ENCODE results near the gene SLC16A10. TPM values are rescaled to one million over a fixed set of nuclear protein-coding genes. Genes with fewer than 3 reads are reported as not detected.
"Not testable (repeated sequence)": the region's sequence is repeated elsewhere in the genome, so short reads cannot be mapped to it uniquely, and the experiment has no call there.

Gene SLC16A10
- 1 to 10 TPM in 5 of 8 experiments, under 1 TPM in 3; 0.20 to 8.5 (median 4.1) TPM for total RNA-seq

- in situ Hi-C loops (cut with MboI; ENCODE audit: low pct_unique_long_range_greater_than_20kb in 2 of 9, low sequenced_read_pairs in 9 of 9, unreplicated experiment in 9 of 9), result no loop called here
- WGBS, 10 experiments, result 0 to 18% (median 0%) methylated on average over 1 to 8 of the region's 86 CpGs; no CpG with 5 or more reads in 3 of the 10 experiments
These were observed at the start of gene SLC16A10 for GRCh38 chr6:111087106-111087835. TSS of gene SLC16A10 (plus strand) at chr6:111087503. CDS start at chr6:111087753, 250 bp downstream.

GRCh38 chr6:111038534-111039252 lies 48.6 kb upstream of the SLC16A10 start:
- no peaks in the 10 kb centered on the region for H3K4me1 ChIP-seq (replicated peaks in 1 of 2)
- in situ Hi-C loops (cut with MboI; ENCODE audit: low pct_unique_long_range_greater_than_20kb in 2 of 9, low sequenced_read_pairs in 9 of 9, unreplicated experiment in 9 of 9), result loop anchor here in 1 of 9 experiments (25.0 kb wide), 1 partner anchor 999 kb away; no protein-coding TSS in a partner anchor
- ATAC-seq (replicated peaks in 6 of 8), result no peak
- WGBS, 10 experiments, result 37 to 100% (median 87%) methylated on average over 1 to 5 of the region's 6 CpGs; no CpG with 5 or more reads in 1 of the 10 experiments
- no peak overlapping the region for H3K27ac ChIP-seq
- no peak overlapping the region for H3K4me3 ChIP-seq

More at GRCh38 chr6:111087106-111087835, at the start of gene SLC16A10:
- peaks cover 5 to 10% of the 10 kb centered on the region in 2 donors for H3K4me1 ChIP-seq (replicated peaks in 1 of 2)
- H3K4me3 ChIP-seq, result peak within 1 kb of the TSS; percentile 54 to 74 (median 63)
- peak within 1 kb of the TSS in 1 of 2 donors; percentile 5 for H3K27ac ChIP-seq
- peak; percentile 83 to 94 (median 91) for ATAC-seq (replicated peaks in 6 of 8)

GRCh38 chr6:111041917-111042316 lies 45.4 kb upstream of the SLC16A10 start:
- no peak overlapping the region for H3K4me3 ChIP-seq
- WGBS, 10 experiments, result 69 to 100% (median 85%) methylated on average over 2 to 4 of the region's 4 CpGs
- no peak for ATAC-seq (replicated peaks in 6 of 8)
- no peaks in the 10 kb centered on the region for H3K4me1 ChIP-seq (replicated peaks in 1 of 2)
- in situ Hi-C loops (cut with MboI; ENCODE audit: low pct_unique_long_range_greater_than_20kb in 2 of 9, low sequenced_read_pairs in 9 of 9, unreplicated experiment in 9 of 9), result loop anchor here in 1 of 9 experiments (25.0 kb wide), 1 partner anchor 995 kb away; no protein-coding TSS in a partner anchor
- H3K27ac ChIP-seq, result no peak overlapping the region

- no peaks in the 10 kb centered on the region for H3K4me1 ChIP-seq (replicated peaks in 1 of 2)
- no peak for ATAC-seq (replicated peaks in 6 of 8)
- H3K4me3 ChIP-seq, result no peak overlapping the region
- 60 to 100% (median 93%) methylated on average over 1 to 7 of the region's 8 CpGs; no CpG with 5 or more reads in 1 of the 10 experiments for WGBS, 10 experiments
- H3K27ac ChIP-seq, result no peak overlapping the region
- in situ Hi-C loops (cut with MboI; ENCODE audit: low pct_unique_long_range_greater_than_20kb in 2 of 9, low sequenced_read_pairs in 9 of 9, unreplicated experiment in 9 of 9), result loop anchor here in 1 of 9 experiments (25.0 kb wide), 1 partner anchor 990 kb away; no protein-coding TSS in a partner anchor
These were observed 40.1 kb upstream of the SLC16A10 start for GRCh38 chr6:111047244-111047643.

- Histone ChIP-seq H3K4me1 (replicated peaks in 1 of 2) (no peaks in the 10 kb centered on the region), H3K27ac (no peak overlapping the region), H3K4me3 (no peak overlapping the region)
- WGBS, 10 experiments, result 24 to 100% (median 94%) methylated on average over 1 to 2 of the region's 2 CpGs
- in situ Hi-C loops (cut with MboI; ENCODE audit: low pct_unique_long_range_greater_than_20kb in 2 of 9, low sequenced_read_pairs in 9 of 9, unreplicated experiment in 9 of 9), result loop anchor here in 4 of 9 experiments (10.0 to 25.0 kb wide), 3 partner anchors 162 to 987 kb away; no protein-coding TSS in a partner anchor
- ATAC-seq (replicated peaks in 6 of 8), result no peak
These were observed 36.9 kb upstream of the SLC16A10 start for GRCh38 chr6:111050261-111051023.

- Histone ChIP-seq H3K4me1 (replicated peaks in 1 of 2) (no peaks in the 10 kb centered on the region), H3K27ac (no peak overlapping the region), H3K4me3 (no peak overlapping the region)
- WGBS, 10 experiments, result 33 to 100% (median 72%) methylated on average over 1 to 3 of the region's 3 CpGs; no CpG with 5 or more reads in 2 of the 10 experiments
- in situ Hi-C loops (cut with MboI; ENCODE audit: low pct_unique_long_range_greater_than_20kb in 2 of 9, low sequenced_read_pairs in 9 of 9, unreplicated experiment in 9 of 9), result loop anchor here in 4 of 9 experiments (10.0 to 25.0 kb wide), 3 partner anchors 160 to 985 kb away; no protein-coding TSS in a partner anchor
- ATAC-seq (replicated peaks in 6 of 8), result no peak
These were observed 35.1 kb upstream of the SLC16A10 start for GRCh38 chr6:111052171-111052570.

- ATAC-seq (replicated peaks in 6 of 8), result peak in 7 of 8 experiments; percentile 36 to 97 (median 73)
- no peak overlapping the region for H3K4me3 ChIP-seq
- 10 to 82% (median 39%) methylated on average over 2 to 9 of the region's 12 CpGs; no CpG with 5 or more reads in 2 of the 10 experiments for WGBS, 10 experiments
- H3K4me1 ChIP-seq (replicated peaks in 1 of 2), result no peaks in the 10 kb centered on the region
- no peak overlapping the region for H3K27ac ChIP-seq
- in situ Hi-C loops (cut with MboI; ENCODE audit: low pct_unique_long_range_greater_than_20kb in 2 of 9, low sequenced_read_pairs in 9 of 9, unreplicated experiment in 9 of 9), result loop anchor here in 4 of 9 experiments (10.0 to 25.0 kb wide), 3 partner anchors 155 to 980 kb away; no protein-coding TSS in a partner anchor
These were observed 30.1 kb upstream of the SLC16A10 start for GRCh38 chr6:111057074-111057752.

- Histone ChIP-seq H3K4me3 (no peak overlapping the region), H3K4me1 (replicated peaks in 1 of 2) (no peaks in the 10 kb centered on the region), H3K27ac (no peak overlapping the region)
- no peak for ATAC-seq (replicated peaks in 6 of 8)
- WGBS, 10 experiments, result 59 to 100% (median 83%) methylated on average over 1 to 5 of the region's 5 CpGs; no CpG with 5 or more reads in 2 of the 10 experiments
- in situ Hi-C loops (cut with MboI; ENCODE audit: low pct_unique_long_range_greater_than_20kb in 2 of 9, low sequenced_read_pairs in 9 of 9, unreplicated experiment in 9 of 9), result loop anchor here in 3 of 9 experiments (25.0 kb wide), 2 partner anchors 151 to 976 kb away; no protein-coding TSS in a partner anchor
These were observed 25.8 kb upstream of the SLC16A10 start for GRCh38 chr6:111061508-111061907.

- in situ Hi-C loops (cut with MboI; ENCODE audit: low pct_unique_long_range_greater_than_20kb in 2 of 9, low sequenced_read_pairs in 9 of 9, unreplicated experiment in 9 of 9), result loop anchor here in 3 of 9 experiments (25.0 kb wide), 2 partner anchors 150 to 975 kb away; no protein-coding TSS in a partner anchor
- ATAC-seq (replicated peaks in 6 of 8); H3K27ac ChIP-seq; H3K4me3 ChIP-seq; H3K4me1 ChIP-seq (replicated peaks in 1 of 2): not testable (repeated sequence)
- WGBS, 10 experiments, result 80 to 100% (median 100%) methylated on average over 1 to 3 of the region's 5 CpGs; no CpG with 5 or more reads in 4 of the 10 experiments
These were observed 25.3 kb upstream of the SLC16A10 start for GRCh38 chr6:111061985-111062384.

GRCh38 chr6:111062860-111063259 lies 24.4 kb upstream of the SLC16A10 start:
- not testable (repeated sequence) for H3K4me3 ChIP-seq; H3K4me1 ChIP-seq (replicated peaks in 1 of 2); H3K27ac ChIP-seq; ATAC-seq (replicated peaks in 6 of 8)
- in situ Hi-C loops (cut with MboI; ENCODE audit: low pct_unique_long_range_greater_than_20kb in 2 of 9, low sequenced_read_pairs in 9 of 9, unreplicated experiment in 9 of 9), result loop anchor here in 3 of 9 experiments (25.0 kb wide), 2 partner anchors 149 to 974 kb away; no protein-coding TSS in a partner anchor
- WGBS, 10 experiments, result 0 to 83% methylated on average over 1 of the region's 5 CpGs; no CpG with 5 or more reads in 8 of the 10 experiments

GRCh38 chr6:111068109-111068865 lies 19.0 kb upstream of the SLC16A10 start:
- H3K4me1 ChIP-seq (replicated peaks in 1 of 2), result no peaks in the 10 kb centered on the region
- WGBS, 10 experiments, result 20 to 94% (median 72%) methylated on average over 3 to 8 of the region's 8 CpGs
- in situ Hi-C loops (cut with MboI; ENCODE audit: low pct_unique_long_range_greater_than_20kb in 2 of 9, low sequenced_read_pairs in 9 of 9, unreplicated experiment in 9 of 9), result loop anchor here in 3 of 9 experiments (25.0 kb wide), 2 partner anchors 144 to 969 kb away; no protein-coding TSS in a partner anchor
- no peak for ATAC-seq (replicated peaks in 6 of 8)
- H3K4me3 ChIP-seq, result no peak overlapping the region
- no peak overlapping the region for H3K27ac ChIP-seq

Measured in motor neuron (in vitro differentiated cells).